Measurements from ENCODE around the gene NPHP1. TPM values are rescaled to one million over a fixed set of nuclear protein-coding genes. Genes with fewer than 3 reads are reported as not detected.

NPHP1 gene
- total and polyA plus RNA-seq, 2 of the 8 experiments (the other 6 are each of a cell fraction or from before 2014, with no cell fraction given), result 1.4 to 2.8 TPM

- no peak for TF ChIP-seq CHD7 (IDR thresholded peaks at IDR 0.05; ENCODE audit: insufficient replicate concordance, low read length)
- TF ChIP-seq GABPA (IDR thresholded peaks at IDR 0.05; ENCODE audit: borderline replicate concordance, insufficient read depth, low read length), result no peak
Observed at GRCh38 chr2:110095994-110096633, 108.7 kb downstream of the NPHP1 start (continued).
